Fibroblast of upper back skin (primary cell): ENCODE results near the gene BPGM.
A peak's percentile ranks its signal among the peaks of the same experiment; 100 is the strongest.
"Not testable (repeated sequence)": the region's sequence is repeated elsewhere in the genome, so short reads cannot be mapped to it uniquely, and the experiment has no call there.

Experiments used
- DNase-seq: peaks from one replicate; pipeline ENCODE4 v3.0.0-alpha.2; 2013

The BPGM gene

DNA sequence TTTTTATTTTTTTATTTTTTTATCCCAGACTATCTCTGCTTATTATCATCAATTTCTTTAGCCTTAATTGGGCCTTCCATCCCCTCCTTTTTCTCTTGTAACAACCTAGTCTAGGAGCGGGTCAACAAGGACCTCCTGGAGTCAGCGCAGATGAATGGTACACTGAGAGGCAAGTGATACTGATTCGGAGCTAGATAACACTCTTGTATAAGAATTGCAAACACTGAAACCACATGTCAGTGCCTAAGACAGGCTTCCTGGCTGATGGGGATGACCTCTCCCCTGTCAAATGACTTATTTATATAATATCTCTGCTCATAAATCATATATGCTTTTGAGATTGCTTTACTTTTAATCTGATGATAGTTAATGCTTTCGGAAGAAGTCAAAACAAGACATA lies 22.7 kb downstream of the BPGM start:
- DNase-seq, result no peak

GRCh38 chr7:134669845-134670373 lies 23.3 kb downstream of the BPGM start:
- peak; percentile 89 for DNase-seq

- DNase-seq, result no peak
Measured at GRCh38 chr7:134671609-134672008, 25.0 kb downstream of the BPGM start.

DNA sequence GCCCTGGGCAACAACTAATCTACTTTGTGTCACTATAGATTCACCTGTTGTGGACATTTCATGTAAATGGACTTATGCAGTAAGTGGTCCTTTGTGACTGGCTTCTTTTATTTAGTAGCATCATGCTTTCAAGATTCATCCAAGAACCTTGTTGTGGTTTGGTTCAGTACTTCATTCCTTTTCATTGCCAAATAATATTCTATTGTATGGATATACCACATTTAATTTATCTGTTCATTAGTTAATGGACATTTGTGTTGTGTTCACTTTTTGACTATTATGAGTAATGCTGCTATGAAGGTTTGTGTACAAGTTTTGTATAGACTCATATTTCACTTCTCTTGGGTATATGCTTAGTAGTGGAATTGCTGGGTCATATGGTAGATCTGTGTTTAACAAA lies 27.8 kb downstream of the BPGM start:
- no peak for DNase-seq

- DNase-seq, result no peak
Measured at GRCh38 chr7:134676743-134677142, 30.1 kb downstream of the BPGM start.

- no peak for DNase-seq
Measured at GRCh38 chr7:134678115-134678514, 31.5 kb downstream of the BPGM start.

GRCh38 chr7:134679006-134679405 lies 32.4 kb downstream of the BPGM start:
- DNase-seq, result no peak

GRCh38 chr7:134684165-134684564 lies 37.5 kb downstream of the BPGM start:
- DNase-seq, result no peak

DNA sequence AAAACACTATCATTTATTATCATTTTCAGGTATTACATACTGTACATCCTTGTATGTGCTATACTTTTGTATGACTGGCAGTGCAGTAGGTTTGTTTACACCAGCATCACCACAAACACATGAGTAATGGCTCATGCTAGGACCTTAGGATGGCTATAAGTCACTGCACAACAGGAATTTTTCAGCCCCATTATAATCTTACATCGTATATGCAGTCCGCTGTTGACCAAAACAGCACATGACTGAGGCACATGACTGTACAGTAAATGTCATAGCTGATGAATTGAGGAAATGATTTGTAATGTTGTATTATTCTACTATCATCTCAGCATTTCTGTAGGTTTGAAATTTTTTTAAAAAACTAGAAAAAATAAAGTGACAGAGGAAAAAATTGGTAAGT lies 38.6 kb downstream of the BPGM start:
- no peak for DNase-seq

- DNase-seq, result peak; percentile 55
Measured at GRCh38 chr7:134686786-134687185, 40.1 kb downstream of the BPGM start.

DNA sequence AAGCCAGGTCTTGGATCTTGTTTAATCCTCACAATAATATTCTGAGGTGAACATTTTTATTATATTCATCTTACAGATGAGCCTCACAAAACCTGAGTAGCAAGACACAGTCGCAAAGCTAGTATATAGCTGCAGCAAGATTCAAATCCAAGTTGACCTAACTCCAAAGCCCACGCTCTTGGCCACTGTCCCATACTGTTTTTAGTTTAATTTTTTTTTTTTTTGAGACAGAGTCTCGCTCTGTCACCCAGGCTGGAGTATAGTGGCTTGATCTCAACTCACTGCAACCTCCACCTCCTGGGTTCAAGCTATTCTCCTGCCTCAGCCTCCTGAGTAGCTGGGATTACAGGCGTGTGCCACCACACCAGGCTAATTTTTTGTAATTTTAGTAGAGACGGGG lies 42.9 kb downstream of the BPGM start:
- DNase-seq, result not testable (repeated sequence)

- DNase-seq, result peak; percentile 81
Measured at GRCh38 chr7:134690016-134690415, 43.4 kb downstream of the BPGM start.

DNA sequence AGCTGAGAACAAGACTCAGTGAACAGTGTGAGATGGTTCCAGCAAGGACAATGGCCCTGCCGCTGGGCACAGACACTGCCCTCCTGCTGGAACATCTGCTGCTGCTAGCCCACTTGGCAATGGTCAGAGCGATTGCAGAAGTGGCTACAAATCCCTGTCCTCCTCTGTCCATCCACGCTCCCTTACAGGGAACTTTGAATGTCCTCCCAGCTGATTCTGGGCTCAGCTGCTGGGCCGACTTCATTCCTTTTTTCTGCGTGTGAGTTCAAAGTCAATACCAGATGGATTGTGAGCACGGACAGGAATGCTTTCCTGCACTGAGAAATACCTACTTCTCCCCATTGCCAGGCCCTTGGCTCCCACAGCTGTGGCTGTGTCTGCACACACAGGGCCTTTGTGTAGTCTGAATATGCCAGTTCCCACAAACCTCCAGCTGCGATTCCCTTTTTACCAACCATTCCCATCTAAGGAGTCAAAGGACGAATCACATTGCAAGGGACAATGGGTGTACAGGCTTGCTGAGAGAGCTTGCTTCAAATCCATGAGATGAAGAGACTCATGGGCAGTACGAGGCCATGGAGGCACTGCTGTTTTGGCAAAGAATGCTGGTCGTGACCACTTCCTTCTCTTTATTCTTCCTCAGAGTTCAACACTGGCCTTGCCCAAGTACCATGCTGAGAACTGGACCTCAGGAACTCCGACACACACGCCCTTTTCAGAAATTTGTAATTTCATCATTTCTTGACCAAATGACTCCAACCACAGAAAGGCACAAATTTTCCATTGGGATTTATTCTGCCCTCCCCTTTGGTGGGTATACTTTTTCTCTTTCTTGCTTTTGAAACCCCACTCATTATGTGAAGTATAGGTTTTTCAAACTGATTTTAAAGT lies 44.2 kb downstream of the BPGM start:
- peak; percentile 69 for DNase-seq

- peak; percentile 79 for DNase-seq
Measured at GRCh38 chr7:134691546-134692343, 45.1 kb downstream of the BPGM start.

DNA sequence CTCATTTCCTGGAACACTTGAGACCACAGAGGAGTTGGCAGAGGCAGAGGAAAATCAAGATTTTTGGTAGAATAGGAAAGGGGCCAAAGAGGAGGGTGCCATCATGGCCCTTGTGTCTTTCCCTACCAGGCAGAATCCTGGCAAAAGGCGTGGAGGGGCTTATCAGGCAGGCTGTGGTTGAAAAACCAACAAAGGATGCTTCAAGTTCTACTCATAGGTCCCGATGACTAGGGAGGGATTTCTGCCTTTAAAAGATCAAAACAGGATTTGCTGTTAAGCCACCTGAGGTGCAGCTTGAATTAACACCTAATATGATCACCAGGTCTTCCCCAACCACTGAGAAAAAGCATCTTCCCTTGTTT lies 45.7 kb downstream of the BPGM start:
- DNase-seq, result peak; percentile 73

DNA sequence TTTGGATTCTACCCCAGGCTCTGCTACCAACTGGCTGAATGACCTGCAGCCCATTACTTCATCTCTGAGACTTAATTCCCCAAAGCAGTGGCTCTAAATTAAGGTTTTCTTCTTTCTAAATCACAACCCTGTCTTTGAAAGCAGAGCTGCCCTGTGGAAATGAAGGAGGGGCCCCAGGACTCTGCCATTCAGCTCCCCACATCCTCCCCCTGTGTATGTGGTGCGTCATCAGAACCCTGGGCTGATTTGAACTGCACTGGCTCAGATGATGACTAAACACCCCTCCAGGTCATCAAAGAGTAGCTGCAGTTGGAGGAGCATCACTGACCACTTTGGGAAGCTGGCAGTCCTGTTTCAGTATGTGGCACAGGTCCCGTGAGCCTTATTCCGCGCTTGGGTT lies 46.6 kb downstream of the BPGM start:
- DNase-seq, result peak; percentile 95

- DNase-seq, result no peak
Measured at GRCh38 chr7:134694299-134694698, 47.6 kb downstream of the BPGM start.

- DNase-seq, result peak; percentile 66
Measured at GRCh38 chr7:134694767-134695166, 48.1 kb downstream of the BPGM start.

GRCh38 chr7:134695321-134695860 lies 48.7 kb downstream of the BPGM start:
- DNase-seq, result peak; percentile 96

- DNase-seq, result no peak
Measured at GRCh38 chr7:134696261-134696660, 49.6 kb downstream of the BPGM start.

- DNase-seq, result no peak
Measured at GRCh38 chr7:134697205-134697886, 50.7 kb downstream of the BPGM start.

- DNase-seq, result no peak
Measured at GRCh38 chr7:134698481-134698880, 51.8 kb downstream of the BPGM start.
